ENCODE data around the gene OTOP3.
A peak's percentile ranks its signal among the peaks of the same experiment; 100 is the strongest.

The OTOP3 gene

DNA sequence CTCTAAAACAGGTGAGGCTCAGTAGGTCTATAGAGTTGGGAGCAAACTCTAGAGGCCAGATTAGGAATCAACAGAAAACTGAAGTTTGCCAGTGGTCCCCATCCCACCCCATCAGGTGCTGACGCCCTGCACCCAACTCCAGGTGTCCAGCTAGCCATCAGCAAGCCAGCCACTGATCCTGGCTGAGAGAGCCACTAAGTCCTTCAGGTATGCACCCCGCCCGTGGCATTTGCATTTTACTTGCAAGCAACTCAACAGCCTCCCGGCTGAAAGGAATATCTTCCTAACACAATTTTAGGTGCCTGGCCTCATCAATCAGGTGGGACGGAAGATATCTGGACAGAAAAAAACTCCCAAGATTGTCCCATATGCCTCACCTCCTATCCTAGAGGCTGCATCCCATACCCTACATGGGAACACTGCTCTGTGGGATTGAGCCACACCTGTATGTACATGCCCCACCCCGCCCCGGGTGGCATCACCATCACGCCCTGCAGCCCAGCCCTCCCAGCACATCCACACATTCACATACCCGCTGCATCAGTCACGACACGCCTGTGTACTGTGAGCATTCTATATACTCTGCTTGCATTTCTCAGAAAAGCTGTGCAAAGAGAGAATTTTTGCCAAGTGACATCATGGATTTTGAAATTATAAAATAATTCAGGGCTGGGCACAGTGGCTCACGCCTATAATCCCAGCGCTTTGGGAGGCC is 8.3 kb downstream of the OTOP3 start:
- no peak for DNase-seq

DNA sequence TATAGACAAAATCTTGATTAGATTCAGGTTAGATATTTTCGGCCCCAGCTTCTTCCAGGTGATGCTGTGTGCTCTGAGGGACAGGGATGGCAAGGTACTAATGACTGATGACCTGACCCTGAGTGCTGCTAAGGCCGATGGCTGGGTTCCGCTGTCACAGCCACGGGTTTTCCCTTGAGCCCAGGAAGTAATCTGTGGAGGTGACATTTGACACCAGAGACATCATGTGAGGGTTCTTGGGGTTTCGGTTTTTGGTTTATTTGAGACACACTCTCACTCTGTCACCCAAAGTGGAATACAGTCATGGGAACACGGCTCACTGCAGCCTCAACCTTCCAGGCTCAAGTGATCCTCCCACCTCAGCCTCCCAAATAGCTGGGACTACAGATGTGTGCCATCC is 9.8 kb downstream of the OTOP3 start:
- no peak for DNase-seq

- no peak for DNase-seq
Measured at GRCh38 chr17:74946641-74947040, 10.9 kb downstream of the OTOP3 start.

DNA sequence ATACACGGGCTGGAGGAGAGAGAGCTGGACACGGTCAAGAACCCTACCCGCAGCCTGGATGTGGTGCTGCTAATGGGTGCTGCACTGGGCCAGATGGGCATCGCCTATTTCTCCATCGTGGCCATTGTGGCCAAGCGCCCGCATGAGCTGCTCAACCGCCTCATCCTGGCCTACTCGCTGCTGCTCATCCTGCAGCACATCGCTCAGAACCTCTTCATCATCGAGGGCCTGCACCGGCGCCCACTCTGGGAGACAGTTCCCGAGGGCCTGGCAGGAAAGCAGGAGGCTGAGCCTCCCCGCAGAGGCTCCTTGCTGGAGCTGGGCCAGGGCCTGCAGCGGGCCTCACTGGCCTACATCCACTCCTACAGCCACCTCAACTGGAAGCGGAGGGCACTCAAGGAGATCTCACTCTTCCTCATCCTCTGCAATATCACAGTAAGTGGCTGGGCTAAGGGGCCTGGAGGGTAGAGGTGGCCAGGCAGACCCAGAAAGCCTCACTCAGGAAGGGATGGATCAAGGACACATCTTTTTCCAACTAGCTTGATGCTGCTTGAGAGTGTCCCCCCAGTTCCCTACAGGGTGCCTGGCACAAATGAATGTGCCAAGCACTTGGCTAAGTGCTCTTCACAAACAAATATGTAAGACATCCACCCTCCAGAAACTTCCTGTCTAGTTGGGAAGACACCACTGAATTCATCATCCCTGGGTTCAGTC is 11.5 kb downstream of the OTOP3 start:
- no peak for DNase-seq

- DNase-seq: no peak
Measured at GRCh38 chr17:74949455-74950115, 13.9 kb downstream of the OTOP3 start.

DNA sequence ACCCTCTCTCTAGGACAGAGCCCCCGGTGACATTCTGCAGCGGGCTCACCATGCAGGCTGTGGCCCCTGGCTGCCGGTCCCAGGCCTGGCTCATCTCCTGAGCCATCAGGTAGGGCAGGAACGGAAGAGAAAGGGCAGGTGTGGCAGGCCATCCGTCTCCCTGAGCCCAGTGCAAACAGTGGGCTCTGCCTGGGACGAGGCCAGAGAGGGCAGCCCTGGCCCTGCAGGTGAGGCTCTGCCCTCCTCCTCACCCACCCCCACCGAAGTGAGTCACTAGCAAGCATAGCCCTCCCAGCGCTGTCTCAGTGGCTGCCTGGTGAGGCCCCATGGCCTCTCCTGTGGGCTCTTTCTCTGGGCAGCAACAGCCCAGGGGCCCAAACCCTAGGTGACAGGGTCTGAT is 14.5 kb downstream of the OTOP3 start:
- DNase-seq: no peak

DNA sequence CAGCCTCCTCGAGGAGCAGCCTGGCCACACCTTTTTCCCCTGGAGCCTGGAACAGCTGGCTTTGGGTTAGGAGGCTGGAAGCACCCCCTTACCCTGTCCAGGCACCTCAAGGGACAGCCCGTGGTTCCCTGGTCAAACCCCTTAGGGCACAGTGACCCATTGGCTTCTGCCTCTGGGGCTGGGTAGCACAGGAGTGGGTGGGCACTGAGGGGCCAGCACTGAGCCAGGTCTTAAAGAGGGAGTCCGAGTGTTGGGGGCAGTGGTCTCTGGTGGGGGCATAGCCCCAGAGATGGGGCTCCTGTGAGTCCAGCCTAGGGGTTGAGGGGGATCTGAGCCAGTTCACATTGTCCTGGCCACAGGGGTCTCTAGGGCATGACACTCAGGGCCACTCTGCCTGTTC is 15.4 kb downstream of the OTOP3 start:
- DNase-seq: no peak

DNA sequence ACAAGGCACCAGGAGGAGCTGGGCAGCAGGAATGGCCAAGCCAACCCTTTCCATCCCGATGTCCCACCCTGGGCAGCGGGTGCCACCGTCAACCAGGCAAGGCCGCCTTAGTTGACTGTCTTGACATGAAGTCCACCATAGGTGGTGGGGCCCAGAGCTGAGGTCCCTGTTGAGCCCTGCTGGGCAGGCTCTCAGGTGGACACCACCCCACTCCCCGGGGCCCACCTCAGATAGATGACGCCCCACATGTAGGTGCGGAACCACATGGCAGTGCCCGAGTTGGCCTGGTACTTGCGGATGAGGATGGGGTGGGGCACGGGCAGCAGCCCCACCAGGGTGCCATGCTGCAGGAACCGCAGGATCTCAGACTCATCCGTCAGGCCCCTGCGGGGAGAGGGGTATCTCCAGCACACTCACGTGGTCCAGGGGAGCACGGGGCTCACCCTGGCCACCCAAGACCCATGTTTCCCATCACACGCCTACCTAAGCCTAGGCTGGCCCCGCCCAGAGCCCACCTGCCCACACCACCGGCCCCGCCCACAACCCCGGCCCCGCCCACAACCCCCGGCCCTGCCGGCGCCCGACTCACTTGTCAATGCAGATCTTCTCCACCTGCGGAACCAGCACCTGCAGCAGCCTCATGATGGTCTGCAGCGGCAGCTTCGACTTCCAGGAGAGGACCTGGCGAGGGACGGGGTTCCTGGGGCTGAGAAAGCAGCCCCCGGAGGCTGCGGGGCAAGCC is 16.2 kb downstream of the OTOP3 start:
- DNase-seq: no peak

DNA sequence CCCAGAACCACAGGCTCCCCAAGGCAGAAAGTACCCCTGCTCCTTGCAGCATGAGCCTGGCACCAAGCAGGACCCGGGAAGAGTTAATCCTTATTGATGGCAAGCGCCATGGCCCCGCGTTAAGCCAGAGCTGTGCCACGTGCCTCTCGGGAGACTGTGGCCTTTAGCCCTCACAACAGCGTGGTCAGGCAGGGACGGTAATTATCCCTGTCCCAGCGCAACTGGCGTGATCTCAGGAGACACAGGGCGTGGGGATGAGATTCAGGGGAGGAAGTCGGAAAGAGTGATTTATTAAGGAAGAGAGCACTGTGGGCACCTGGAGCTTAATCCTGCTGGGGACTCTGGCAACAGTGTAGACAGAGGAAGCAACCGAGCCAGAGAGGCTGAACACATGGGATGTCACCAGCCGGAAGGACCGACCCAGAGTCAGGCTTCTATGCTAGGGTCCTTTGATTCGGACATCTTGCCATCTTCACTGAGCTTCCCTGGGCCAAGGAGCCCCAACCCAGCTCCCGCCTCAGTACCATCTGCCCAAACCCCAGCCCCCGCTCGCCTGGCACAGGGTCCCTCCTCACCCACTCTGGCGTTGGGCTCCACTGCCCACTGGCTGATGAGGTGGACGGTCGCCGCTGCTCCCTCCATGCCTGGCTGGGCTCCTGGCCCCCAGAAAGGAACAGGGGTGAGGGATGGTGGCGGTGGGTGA is 16.9 kb downstream of the OTOP3 start:
- no peak for DNase-seq

DNA sequence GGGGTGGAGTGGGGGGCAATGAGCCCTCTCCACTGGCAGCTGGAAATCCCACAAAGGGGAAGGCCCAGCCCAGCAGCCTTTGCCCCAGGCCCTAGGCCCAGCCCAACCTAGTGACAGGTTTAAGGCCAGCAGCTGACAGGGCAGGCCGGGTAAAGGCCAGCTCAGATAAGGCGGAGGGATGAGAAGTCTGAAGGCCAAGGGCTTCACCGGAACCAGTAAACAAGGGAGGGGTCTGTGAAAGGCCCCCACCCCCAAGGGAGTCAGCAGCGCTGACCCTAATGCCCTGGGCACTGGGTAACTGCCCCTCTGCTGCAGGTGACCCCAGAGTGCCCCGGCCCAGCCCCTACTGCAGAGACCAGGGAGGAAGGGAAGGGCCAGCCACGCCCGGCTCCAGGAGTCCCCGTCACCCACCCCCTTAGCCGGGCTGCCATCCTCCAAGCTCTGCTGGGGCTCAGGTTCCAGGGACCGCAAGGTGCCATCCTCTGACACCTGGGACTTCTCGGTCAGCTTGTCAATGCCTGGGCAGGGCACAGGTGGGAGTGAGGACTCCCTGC is 17.5 kb downstream of the OTOP3 start:
- DNase-seq: no peak

DNA sequence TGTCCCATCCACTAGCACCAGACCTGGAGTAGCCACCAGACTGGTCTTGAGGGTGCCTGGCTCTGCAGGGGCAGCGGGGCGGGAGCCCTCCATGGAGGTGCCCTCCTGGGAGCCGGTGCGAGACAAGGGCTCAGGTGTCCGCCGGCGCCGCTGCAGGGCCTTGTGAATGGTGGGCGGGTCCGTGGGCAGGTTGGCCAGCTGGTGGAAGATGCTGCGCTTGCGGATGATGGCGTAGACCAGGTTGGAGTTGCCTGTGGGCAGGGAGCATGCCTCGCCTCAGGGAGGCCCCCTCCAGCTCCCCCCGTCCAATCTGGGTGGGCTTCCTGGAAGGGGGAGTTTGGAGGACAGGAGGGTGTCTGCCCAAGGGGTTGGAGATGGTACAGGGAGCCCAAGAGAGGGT is 18.4 kb downstream of the OTOP3 start:
- DNase-seq: no peak

GRCh38 chr17:74954665-74955421 is 19.1 kb downstream of the OTOP3 start:
- DNase-seq: no peak

DNA sequence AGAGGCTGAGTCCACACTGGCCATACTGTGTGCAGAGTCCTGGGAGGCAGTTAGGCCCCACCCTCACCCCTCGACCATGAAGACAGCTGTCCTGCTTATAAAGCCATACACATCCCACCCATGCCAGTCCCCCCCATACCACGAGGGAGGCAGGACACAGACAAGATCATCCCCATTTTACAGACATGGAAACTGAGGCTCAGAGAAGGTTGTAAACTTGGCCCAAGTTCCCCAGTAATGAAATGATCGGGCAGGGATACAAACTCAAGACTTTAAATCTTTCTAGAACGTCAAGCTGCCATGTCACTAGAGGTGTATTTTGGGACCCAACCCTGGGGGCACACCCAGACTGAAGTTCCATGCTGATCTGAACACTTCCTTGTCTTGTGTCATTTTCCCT is 20.4 kb downstream of the OTOP3 start:
- no peak for DNase-seq

DNA sequence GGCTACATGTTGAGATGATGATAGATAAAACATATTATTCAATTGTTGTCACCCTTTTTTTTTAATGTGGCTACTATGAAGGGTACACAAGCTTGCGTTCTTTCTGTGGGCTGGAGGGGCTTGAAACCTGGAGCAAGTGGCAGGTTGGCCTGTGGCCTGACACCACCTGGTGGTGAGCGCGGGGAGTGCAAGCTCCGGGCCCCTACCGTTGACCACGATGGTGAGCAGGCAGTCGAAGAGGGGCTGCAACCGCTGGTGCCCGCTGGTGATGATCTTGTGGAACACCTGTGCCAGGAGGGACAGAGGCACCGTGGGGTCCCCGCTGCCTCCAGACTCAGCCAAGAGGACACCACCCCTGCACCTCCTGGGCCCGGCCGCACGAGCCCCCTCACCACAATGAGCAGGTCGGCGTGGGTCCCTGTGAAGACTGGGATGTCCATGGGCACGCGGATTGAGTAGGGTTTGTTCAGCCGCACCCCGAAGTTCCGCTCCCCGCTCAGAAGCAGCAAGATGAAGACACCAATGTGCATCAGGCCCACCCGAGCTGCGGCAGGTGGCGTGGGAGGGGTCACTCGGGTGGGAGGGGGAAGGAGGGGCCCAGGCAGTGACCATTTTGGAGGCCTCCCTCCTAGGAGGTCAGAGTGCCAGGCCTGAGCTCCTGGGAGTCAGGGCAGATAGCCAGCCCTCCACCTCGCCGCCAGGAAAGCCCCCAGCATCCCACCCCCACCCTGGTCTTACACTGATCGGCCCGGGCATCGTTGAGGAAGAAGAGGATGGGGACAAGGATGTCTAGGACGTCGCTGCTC is 22.4 kb downstream of the OTOP3 start:
- peak; percentile 87 to 90 for DNase-seq

- DNase-seq: no peak
Measured at GRCh38 chr17:74959826-74960515, 24.3 kb downstream of the OTOP3 start.

DNA sequence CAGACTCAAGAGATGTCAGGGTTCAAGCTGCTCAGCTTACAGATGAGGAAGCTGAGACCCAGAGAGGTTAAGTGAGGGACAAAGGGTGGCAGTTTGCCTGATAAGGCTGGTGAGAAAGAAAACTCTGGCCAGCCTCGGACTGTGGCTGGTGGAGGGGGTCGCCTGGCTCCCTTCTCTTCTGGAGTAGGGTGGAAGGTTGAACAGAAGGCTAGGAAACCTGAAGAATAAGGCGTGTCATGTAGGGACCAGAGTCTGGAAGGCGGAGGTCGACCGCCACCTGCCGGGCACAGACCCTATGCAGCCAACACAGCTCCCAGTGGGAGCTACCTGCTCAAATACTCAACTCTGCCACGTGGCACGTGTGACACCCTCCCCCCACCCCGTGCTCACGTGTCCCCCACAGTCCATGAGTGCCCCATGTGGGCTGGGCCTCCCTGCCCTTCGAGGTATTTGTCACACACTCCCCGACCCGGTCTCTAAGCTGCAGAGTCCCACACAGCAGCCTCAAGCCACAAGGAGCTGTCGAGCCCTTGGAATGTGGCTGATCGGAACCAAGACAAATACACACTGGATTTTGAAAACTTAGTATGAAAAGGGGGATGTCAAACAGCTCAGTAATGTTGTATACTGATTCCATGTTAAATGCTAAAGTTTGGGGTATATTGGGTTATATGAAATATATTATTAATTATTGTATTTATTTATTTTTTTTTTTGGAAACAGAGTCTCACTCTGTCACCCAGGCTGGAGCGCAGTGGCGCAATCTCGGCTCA is 25.1 kb downstream of the OTOP3 start:
- DNase-seq: peak; percentile 42 to 73

DNA sequence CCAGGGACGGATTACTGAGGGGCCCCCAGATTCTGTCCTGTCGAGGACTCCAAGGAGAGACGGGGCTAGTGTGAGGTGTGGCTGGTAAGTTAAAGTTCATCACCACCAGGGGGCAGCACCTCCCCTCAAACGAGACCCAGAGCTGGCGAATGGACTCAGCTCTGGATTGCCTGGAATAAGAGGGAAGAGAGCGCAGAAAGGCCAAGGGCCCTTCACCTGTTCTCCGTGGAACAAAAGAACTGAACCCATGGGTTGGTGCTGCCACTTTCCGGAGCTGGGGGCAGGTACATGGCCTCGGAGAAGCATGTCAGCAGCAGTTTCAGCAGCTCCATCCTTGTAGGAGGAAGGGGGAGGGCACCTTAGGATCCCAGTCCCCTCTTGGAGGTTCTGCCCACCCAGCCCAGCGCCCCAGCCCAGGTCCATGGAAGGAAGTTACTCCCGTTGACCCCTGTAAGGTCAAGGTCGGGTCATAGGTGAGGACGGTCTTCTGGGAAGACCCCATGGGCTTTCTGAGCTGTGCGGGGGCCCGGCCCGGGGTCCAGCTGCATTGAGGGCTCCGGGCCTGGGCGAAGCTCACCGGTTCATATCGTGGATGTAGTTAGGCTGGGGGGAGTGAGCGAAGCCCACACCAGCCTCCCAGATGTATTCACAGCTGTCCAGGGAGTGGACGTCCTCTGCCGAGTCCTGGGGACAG is 26.1 kb downstream of the OTOP3 start:
- peak; percentile 90 to 93 for DNase-seq

DNA sequence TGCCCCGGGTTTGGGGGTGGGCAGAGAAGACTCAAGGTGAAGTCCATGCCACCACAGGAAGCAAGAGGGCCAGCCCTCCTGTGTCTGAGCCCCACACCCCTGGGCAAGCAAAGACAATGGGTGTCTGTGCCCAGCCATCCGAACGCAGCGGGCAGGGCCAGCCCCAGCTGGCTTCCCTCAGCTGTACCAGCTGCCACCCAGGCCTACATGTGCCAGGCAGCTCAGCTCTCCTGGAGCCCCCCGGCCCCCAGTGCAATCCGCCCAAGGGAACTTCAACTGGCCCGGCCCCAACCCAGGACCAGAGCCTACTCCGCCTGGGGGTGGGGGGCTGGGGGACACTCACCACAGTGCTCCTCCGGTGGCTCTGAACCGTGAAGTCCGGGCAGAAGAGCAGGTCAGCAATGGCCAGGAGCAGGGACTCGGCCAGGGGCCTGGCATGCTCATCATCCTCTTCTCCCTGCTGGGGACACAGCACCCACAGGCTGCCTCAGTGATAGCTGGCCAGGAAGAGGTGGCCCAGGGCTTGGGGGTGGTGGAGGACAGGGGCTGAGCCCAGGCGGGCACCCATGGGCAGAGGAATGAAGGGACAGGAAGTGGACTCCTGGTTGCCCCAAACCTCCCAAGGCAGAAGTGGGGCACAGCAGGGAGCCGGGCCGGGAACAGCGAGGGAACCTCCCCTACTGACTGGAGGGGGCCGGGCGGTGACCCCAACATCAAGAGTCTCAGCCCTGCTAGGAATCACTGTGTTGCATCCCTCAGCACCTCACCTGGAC is 27.1 kb downstream of the OTOP3 start:
- DNase-seq: no peak

Data from stimulated activated CD4-positive, alpha-beta T cell treated with anti-CD3 and anti-CD28 coated beads, Interleukin-2, amount 100 ng/mL, for 24 hours (primary cell).